GM19240 (cell line): ENCODE measurements around the gene LAPTM5.

Experiments used
- DNase-seq: peaks from one replicate; pipeline ENCODE4 v3.0.0; 2011; ENCODE audit warnings: low spot score; ENCODE audit not compliant: insufficient read length

Gene LAPTM5

DNA sequence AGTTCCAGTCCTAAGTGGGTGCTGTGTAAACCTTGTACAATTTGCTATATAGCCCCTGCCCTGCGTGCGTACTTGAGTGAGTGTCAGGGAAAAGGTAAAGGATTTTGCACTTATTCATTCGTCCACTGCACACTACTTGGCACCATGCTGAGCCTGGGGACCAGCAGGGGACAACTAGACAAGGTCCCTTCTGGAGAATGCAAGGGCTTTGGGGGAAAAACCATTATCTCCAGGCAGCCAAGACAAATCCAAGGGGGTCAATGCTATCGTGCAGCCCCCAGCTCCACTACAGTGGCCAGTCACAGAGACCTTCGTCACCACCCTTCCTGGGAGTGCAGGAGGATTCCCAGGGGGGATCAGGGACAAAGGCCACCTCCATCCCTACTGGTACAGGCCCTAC is 73.9 kb downstream of the LAPTM5 start:
- DNase-seq: no peak
